IMR-90 (cell line): ENCODE data around the gene KIF20B. TPM values are rescaled to one million over a fixed set of nuclear protein-coding genes. Genes with fewer than 3 reads are reported as not detected.

ENCODE experiments used
- ATAC-seq: fragments of 200-7000 bp; cut with Tn5 transposase; 2 replicates; pipeline ENCODE4 v1.9.1; 2020; ENCODE audit warnings: low read depth, mild to moderate bottlenecking, moderate library complexity
- BruUV-seq: library from RNA; stranded (reverse); fragments of 400-500 nt; replicated peaks from 2 replicates; lab custom pipeline; 2021; lab: Mats Ljungman, UMichigan
- CTCF ChIA-PET: fragments of 300-600 bp; formaldehyde crosslinking; extraction: SDS; loops from one replicate; lab custom pipeline; 2021; ENCODE audit warnings: antibody characterized with exemption; lab: Yijun Ruan, JAX
- POLR2A ChIA-PET: fragments of 300-600 bp; sonication (Branson Sonifier 250); formaldehyde crosslinking; loops from one replicate; lab custom pipeline; 2022; ENCODE audit warnings: antibody characterized with exemption; ENCODE audit not compliant: unreplicated experiment; lab: Charles Lee
- DNase-seq: peaks from one replicate; pipeline ENCODE4 v3.0.0; 2013
- H2AFZ ChIP-seq: replicated peaks from 2 replicates; pipeline ENCODE3; 2013; ENCODE audit warnings: low read length, mild to moderate bottlenecking; ENCODE audit not compliant: poor library complexity
- H2AK5ac ChIP-seq: 2 replicates; pipeline ENCODE4 v1.6.1; 2013; ENCODE audit warnings: low read depth, low read length, inconsistent platforms
- H2AK9ac ChIP-seq: replicated peaks from 2 replicates; pipeline ENCODE3; 2013; ENCODE audit warnings: mild to moderate bottlenecking, low read depth, low read length, moderate library complexity; ENCODE audit not compliant: poor library complexity
- H2BK120ac ChIP-seq: 2 replicates; pipeline ENCODE4 v1.6.1; 2013; ENCODE audit warnings: low read depth, low read length, inconsistent platforms
- H2BK15ac ChIP-seq: 3 replicates; pipeline ENCODE4 v1.6.1; 2013; ENCODE audit warnings: low read depth, low read length, inconsistent platforms
- H2BK20ac ChIP-seq: 2 replicates; pipeline ENCODE4 v1.6.1; 2013; ENCODE audit warnings: low read depth, mild to moderate bottlenecking, inconsistent platforms, low read length, moderate library complexity
- H2BK5ac ChIP-seq: 2 replicates; pipeline ENCODE4 v1.6.1; 2013; ENCODE audit warnings: mild to moderate bottlenecking, low read depth, low read length, inconsistent platforms; ENCODE audit not compliant: poor library complexity, severe bottlenecking
- H3K14ac ChIP-seq: replicated peaks from 2 replicates; pipeline ENCODE4 v1.6.1; 2013; ENCODE audit warnings: low read depth, low read length, inconsistent platforms
- H3K18ac ChIP-seq: 2 replicates; pipeline ENCODE4 v1.6.1; 2013; ENCODE audit warnings: low read depth, low read length, control low read depth
- H3K23ac ChIP-seq: 2 replicates; pipeline ENCODE4 v1.6.1; 2013; ENCODE audit warnings: low read depth, low read length, inconsistent platforms
- H3K27ac ChIP-seq: 2 replicates; pipeline ENCODE4 v1.5.1; 2013; ENCODE audit warnings: mild to moderate bottlenecking, control low read depth, low read length; ENCODE audit not compliant: insufficient read depth
- H3K27me3 ChIP-seq: 2 replicates; pipeline ENCODE4 v1.6.1; 2013; ENCODE audit warnings: low read length; ENCODE audit not compliant: control insufficient read depth, insufficient read depth
- H3K36me3 ChIP-seq: 2 replicates; pipeline ENCODE4 v1.6.1; 2013; ENCODE audit warnings: low read length, mixed read lengths; ENCODE audit not compliant: control insufficient read depth, insufficient read depth
- H3K4ac ChIP-seq: 2 replicates; pipeline ENCODE4 v1.6.1; 2013; ENCODE audit warnings: low read depth, low read length, inconsistent platforms
- H3K4me1 ChIP-seq: 2 replicates; pipeline ENCODE4 v1.6.1; 2013; ENCODE audit warnings: low read length, mixed read lengths; ENCODE audit not compliant: control insufficient read depth, insufficient read depth
- H3K4me2 ChIP-seq: 2 replicates; pipeline ENCODE4 v1.6.1; 2013; ENCODE audit warnings: low read depth, mild to moderate bottlenecking, control low read depth, low read length, moderate library complexity
- H3K4me3 ChIP-seq: 2 replicates; pipeline ENCODE4 v1.5.1; 2013; ENCODE audit warnings: low read depth, mild to moderate bottlenecking, control low read depth, low read length, moderate library complexity; ENCODE audit not compliant: insufficient read depth
- H3K56ac ChIP-seq: 2 replicates; pipeline ENCODE4 v1.6.1; 2013; ENCODE audit warnings: low read length, inconsistent platforms; ENCODE audit not compliant: insufficient read depth; ENCODE audit errors: extremely low read depth
- H3K79me1 ChIP-seq, 2 experiments: 2 replicates each; pipeline ENCODE4 v1.6.1; 2013; ENCODE audit warnings: low read length in 2 of 2, inconsistent platforms in 1 of 2, low read depth in 1 of 2
- H3K9ac ChIP-seq: 2 replicates; pipeline ENCODE4 v1.6.1; 2013; ENCODE audit warnings: low read depth, low read length, control low read depth
- H3K9me1 ChIP-seq: 2 replicates; pipeline ENCODE4 v1.6.1; 2013; ENCODE audit warnings: low read length, inconsistent platforms; ENCODE audit not compliant: insufficient read depth
- H3K9me3 ChIP-seq: 2 replicates; pipeline ENCODE4 v1.6.1; 2013; ENCODE audit warnings: low read length; ENCODE audit not compliant: control insufficient read depth, insufficient read depth
- H4K20me1 ChIP-seq: 2 replicates; pipeline ENCODE4 v1.6.1; 2013; ENCODE audit warnings: low read length, inconsistent platforms; ENCODE audit not compliant: insufficient read depth
- H4K5ac ChIP-seq: 2 replicates; pipeline ENCODE4 v1.6.1; 2013; ENCODE audit warnings: mild to moderate bottlenecking, low read depth, low read length, control low read depth
- H4K8ac ChIP-seq, 2 experiments: 2 replicates each; pipeline ENCODE4 v1.6.1; 2013; ENCODE audit warnings: low read depth in 2 of 2, low read length in 2 of 2, control low read depth in 1 of 2, inconsistent platforms in 1 of 2
- H4K91ac ChIP-seq: 2 replicates; pipeline ENCODE4 v1.6.1; 2013; ENCODE audit warnings: low read depth, low read length, inconsistent platforms; ENCODE audit not compliant: insufficient read depth
- BHLHE40 ChIP-seq: fragments of 150-350 bp; IDR thresholded peaks from 2 replicates; pipeline ENCODE4 v1.6.1; 2016; ENCODE audit warnings: mild to moderate bottlenecking, low read depth, low read length
- CHD1 ChIP-seq: IDR thresholded peaks from 2 replicates; pipeline ENCODE4 v1.6.1; 2012; ENCODE audit warnings: low read depth, low read length, improper control_type of control experiment
- ELK1 ChIP-seq: fragments of 150-350 bp; IDR thresholded peaks from 2 replicates; pipeline ENCODE4 v1.6.1; 2016; ENCODE audit warnings: low read depth, mild to moderate bottlenecking, low read length, moderate library complexity, borderline replicate concordance
- FOS ChIP-seq: fragments of 150-350 bp; IDR thresholded peaks from 2 replicates; pipeline ENCODE4 v1.6.1; 2016; ENCODE audit warnings: low read depth, low read length
- MAFK ChIP-seq: IDR thresholded peaks from 2 replicates; pipeline ENCODE4 v1.6.1; 2012; ENCODE audit warnings: low read depth, low read length, improper control_type of control experiment
- NFE2L2 ChIP-seq: fragments of 150-350 bp; IDR thresholded peaks from 2 replicates; pipeline ENCODE4 v1.6.1; 2016; ENCODE audit warnings: low read depth, mild to moderate bottlenecking, low read length
- RCOR1 ChIP-seq: IDR thresholded peaks from 2 replicates; pipeline ENCODE4 v1.6.1; 2012; ENCODE audit warnings: mild to moderate bottlenecking, low read length, improper control_type of control experiment; ENCODE audit not compliant: insufficient replicate concordance
- SMC3 ChIP-seq: fragments of 150-350 bp; IDR thresholded peaks from 2 replicates; pipeline ENCODE4 v1.6.1; 2016; ENCODE audit warnings: low read depth, mild to moderate bottlenecking, antibody characterized with exemption, low read length, moderate library complexity
- WGBS, 2 experiments: methylation state at CpG; one replicate each; pipeline versions ENCODE4 v1.1.5 to v1.1.7; 2013; ENCODE audit warnings: missing lambda C conversion rate in 2 of 2; ENCODE audit not compliant: insufficient read length in 1 of 2; ENCODE audit errors: extremely low coverage in 2 of 2; 5-methylcytosine and 5-hydroxymethylcytosine counted together
- dilution Hi-C: fragments of 300-500 bp; cut with HindIII; formaldehyde crosslinking; loops from one replicate; pipeline ENCODE4 v1.14.3; 2018; ENCODE audit warnings: low sequenced_read_pairs; ENCODE audit not compliant: unreplicated experiment
- in situ Hi-C: fragments of 300-500 bp; cut with MboI; formaldehyde crosslinking; loops from 3 replicates; pipeline ENCODE4 v1.14.3; 2019; ENCODE audit warnings: low sequenced_read_pairs, inconsistent platforms, mixed read lengths
- intact Hi-C: fragments of 100-400 bp; cut with micrococcal nuclease; formaldehyde crosslinking; loops from 2 replicates; pipeline ENCODE4 v1.10.0; 2022
- polyA plus RNA-seq, 3 experiments: library from polyadenylated mRNA; depleted of rRNA; stranded (reverse); fragments of >200 nt; gene quantifications; 2 replicates each; pipeline ENCODE4 v1.2.3, GENCODE V29; 2012; ENCODE audit warnings: low replicate concordance in 1 of 3
- total RNA-seq: library from RNA; depleted of rRNA; stranded (reverse); fragments of >200 nt; gene quantifications from 2 replicates; pipeline ENCODE4 v1.2.3, GENCODE V29; 2012
- TF ChIP-seq, protein P1 (sequence below): conservative IDR thresholded peaks from 2 replicates; pipeline ENCODE4 v1.5.1; 2012; ENCODE audit warnings: mild to moderate bottlenecking, low read depth, low read length, improper control_type of control experiment

KIF20B gene
- total and polyA plus RNA-seq, 2 of the 4 experiments (the other 2 are of a cell fraction): 3.1 to 23.5 TPM

DNA sequence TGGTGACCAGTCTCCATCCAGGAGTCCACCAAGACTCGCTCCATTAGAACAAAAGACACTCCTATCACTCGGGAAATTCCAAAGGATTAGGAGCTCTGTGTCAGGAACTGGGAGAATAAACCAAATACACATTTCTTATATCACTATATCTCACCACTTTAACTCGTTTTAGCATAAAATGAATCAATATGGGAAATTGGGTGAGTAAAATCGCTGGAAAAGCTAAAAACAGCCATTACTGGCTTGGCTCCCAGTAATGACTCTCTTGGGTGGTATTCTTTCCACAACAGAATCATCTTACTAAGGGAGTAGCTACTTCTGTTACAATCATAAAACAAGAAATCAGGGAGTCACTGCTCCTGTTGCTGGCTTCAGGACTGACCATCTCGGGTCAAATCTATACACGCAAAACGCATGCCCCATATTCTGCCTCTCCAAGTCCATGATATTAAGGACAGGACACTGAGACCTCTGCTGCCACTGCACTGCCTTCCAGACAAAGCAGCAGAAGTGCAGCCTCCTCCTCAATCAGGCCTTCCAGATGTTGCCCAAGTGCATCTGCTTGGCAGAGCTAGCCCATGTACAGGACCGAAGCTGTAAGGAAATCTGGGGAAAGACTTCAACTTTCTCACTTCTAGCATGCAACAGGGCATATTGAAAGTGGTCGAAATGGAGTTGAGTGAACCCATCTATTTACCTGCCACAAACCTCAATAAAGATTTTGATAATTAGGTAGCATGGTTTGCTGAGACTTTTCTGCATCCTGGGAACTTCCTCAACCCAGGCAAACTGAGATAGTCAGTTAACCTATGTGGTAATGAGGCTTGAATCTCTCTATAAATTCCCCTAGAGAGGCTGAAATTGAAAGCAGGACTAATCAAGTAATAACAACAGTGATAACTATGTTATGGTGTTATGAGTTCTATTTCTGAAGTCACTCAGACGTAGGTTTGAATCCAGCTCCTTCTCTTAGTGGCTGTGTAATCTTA, 42.0 kb upstream of the KIF20B start:
- TF ChIP-seq BHLHE40 (no peak), SMC3 (no peak), NFE2L2 (no peak), ELK1 (no peak), CHD1 (no peak), RCOR1 (no peak), FOS (no peak), MAFK (peak; percentile 47; the same call in 1 of the 2 replicates)
- TF ChIP-seq, protein P1, sequence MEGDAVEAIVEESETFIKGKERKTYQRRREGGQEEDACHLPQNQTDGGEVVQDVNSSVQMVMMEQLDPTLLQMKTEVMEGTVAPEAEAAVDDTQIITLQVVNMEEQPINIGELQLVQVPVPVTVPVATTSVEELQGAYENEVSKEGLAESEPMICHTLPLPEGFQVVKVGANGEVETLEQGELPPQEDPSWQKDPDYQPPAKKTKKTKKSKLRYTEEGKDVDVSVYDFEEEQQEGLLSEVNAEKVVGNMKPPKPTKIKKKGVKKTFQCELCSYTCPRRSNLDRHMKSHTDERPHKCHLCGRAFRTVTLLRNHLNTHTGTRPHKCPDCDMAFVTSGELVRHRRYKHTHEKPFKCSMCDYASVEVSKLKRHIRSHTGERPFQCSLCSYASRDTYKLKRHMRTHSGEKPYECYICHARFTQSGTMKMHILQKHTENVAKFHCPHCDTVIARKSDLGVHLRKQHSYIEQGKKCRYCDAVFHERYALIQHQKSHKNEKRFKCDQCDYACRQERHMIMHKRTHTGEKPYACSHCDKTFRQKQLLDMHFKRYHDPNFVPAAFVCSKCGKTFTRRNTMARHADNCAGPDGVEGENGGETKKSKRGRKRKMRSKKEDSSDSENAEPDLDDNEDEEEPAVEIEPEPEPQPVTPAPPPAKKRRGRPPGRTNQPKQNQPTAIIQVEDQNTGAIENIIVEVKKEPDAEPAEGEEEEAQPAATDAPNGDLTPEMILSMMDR: no peak
- Histone ChIP-seq H3K4me3 (no peak overlapping the region), H2AK9ac (no peak overlapping the region), H4K91ac (no peak overlapping the region), H3K9ac (no peak overlapping the region), H3K56ac (no peak overlapping the region), H3K14ac (peak overlapping the region; percentile 8), H2AK5ac (peak overlapping the region; percentile 48; the same call in 1 of the 2 replicates), H3K27ac (no peak overlapping the region), H4K5ac (no peak overlapping the region), H3K36me3 (no peaks in the 10 kb centered on the region), H3K9me3 (no peaks in the 10 kb centered on the region), H3K9me1 (peaks cover 3% of the 10 kb centered on the region; the same call in 1 of the 2 replicates), H4K20me1 (no peaks in the 10 kb centered on the region), H2BK15ac (no peak overlapping the region; the same call in 2 of the 3 replicates), H3K27me3 (no peaks in the 10 kb centered on the region), H2AFZ (peak overlapping the region; percentile 84), H3K4me1 (peaks cover 8% of the 10 kb centered on the region), H2BK20ac (no peak overlapping the region; the same call in 1 of the 2 replicates), H3K4me2 (peak overlapping the region; percentile 30), H3K18ac (0 out of 2 replicates have a peak overlapping the region, but pooled peaks have one; percentile 1), H3K23ac (0 out of 2 replicates have a peak overlapping the region, but pooled peaks have one; percentile 9), H2BK5ac (peak overlapping the region; percentile 52), H3K4ac (0 out of 2 replicates have a peak overlapping the region, but pooled peaks have one; percentile 4), H3K79me1 (no peaks in the 10 kb centered on the region), H2BK120ac (peak overlapping the region; percentile 30; the same call in 1 of the 2 replicates), H4K8ac (peak overlapping the region in 1 of 2 experiments; percentile 23; a peak in 1 of 4 replicates)
- in situ Hi-C loops: no loop called here
- peak; percentile 89 for DNase-seq
- ChIA-PET POLR2A (no interaction called here), CTCF (interaction anchor here (0.5 kb wide), 1 partner anchor 849 kb away, joined by 5 read pairs; no protein-coding TSS in a partner anchor)
- dilution Hi-C loops: no loop called here
- intact Hi-C loops: loop anchor here (5.0 kb wide), 1 partner anchor 43 kb away; the partner anchor contains the start of gene KIF20B
- ATAC-seq: peak; percentile 94
- BruUV-seq: no TSS peak
- 78% methylated on average over 3 of the region's 10 CpGs; no CpG with 5 or more reads in 1 of the 2 experiments for WGBS, 2 experiments
